HG02610 (cell line): Measurements from ENCODE around the gene GAREM1.
"Not testable (repeated sequence)": the region's sequence is repeated elsewhere in the genome, so short reads cannot be mapped to it uniquely, and the experiment has no call there.

ENCODE experiments used
- ATAC-seq: cut with Tn5 transposase; IDR thresholded peaks from one replicate; pipeline ENCODE4 v1.9.1; 2021; ENCODE audit warnings: mild to moderate bottlenecking, moderate library complexity; ENCODE audit not compliant: unreplicated experiment

GAREM1 gene

DNA sequence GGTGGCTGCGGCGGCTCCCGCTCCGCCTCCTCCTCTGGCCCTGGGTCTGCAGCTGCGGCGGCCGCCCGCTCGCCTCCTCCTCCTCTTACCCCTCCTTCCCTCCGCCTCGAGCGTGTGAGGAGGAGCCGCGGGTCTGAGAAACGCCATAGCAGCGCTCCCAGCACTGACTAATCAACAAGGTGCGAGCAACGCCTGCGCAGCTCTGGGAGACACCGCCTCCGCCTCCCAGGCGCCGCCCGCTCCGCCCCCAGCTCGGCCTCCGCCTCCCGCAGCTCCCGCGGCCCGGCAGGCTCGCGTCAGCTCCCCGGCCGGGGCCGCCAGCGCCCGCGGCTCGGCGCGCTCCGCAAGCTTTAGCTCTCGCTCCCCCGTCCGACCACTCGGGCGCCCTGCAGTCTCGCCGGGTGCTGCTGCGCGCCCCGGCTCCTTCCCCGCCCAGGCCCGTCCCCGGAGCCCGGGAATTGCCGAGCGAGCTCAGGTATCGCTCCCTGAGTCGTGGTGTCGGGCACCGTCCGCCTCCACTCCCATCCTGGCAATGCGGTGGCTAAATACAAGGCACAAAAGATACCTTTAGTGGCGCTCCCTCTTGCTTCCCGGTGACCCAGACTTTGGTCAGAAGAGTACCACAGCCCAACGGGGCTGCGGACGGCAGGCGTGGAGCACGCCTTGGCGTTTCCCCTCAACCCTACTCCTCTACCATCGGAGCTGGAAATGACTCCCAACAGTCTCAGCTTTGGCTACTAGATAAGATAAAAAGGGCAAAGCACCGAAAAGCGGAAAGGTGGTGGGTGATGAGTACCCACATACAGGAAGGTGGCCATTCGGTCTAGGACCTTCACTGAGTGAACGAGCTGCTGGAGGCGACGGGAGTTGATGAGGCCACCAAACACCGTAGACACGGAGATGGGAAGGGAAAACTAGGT, at the start of gene GAREM1:
Gene GAREM1, minus strand, starts transcription at position 169 of the 920 bp plus-strand sequence. CDS start 454 bp downstream, outside the sequence.
- peak; percentile 99 for ATAC-seq

DNA sequence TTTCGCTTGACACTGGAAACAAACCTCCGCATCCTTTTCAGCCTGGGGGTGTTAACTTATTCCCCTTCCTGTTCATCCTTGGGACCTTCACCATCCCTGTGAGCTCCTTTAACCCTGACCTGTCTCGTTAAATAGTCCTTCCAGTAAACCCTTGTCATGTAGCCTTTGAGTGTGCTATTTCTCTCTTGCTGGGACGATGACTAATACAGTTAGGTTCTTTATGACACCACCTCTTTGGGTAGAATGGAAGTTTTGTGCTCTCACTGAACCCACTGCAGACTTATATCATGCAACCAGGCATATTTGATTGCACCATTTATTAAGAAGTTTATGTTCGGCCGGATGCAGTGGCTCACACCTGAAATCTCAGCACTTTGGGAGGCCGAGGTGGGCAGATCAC, 40.5 kb upstream of the GAREM1 start:
- no peak for ATAC-seq

DNA sequence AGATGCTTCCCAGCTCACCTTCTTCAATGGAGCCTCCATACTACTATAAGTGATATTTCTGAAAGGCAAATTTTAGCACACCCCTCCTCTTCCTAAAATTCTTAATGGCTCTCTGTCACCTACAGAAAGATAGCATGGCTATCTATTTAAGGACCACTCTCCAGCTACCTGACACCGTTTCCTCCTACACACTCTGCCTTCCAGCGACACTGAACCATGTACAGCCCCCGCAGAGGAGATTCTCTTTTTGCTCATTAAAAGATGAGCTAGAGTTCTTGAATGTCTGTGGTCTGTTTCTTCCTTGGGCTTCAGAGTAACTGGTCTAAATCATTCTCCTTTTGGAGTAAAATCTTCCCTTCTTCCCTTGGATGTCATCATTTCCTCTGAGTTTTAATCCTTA, 38.4 kb upstream of the GAREM1 start:
- ATAC-seq, result no peak

DNA sequence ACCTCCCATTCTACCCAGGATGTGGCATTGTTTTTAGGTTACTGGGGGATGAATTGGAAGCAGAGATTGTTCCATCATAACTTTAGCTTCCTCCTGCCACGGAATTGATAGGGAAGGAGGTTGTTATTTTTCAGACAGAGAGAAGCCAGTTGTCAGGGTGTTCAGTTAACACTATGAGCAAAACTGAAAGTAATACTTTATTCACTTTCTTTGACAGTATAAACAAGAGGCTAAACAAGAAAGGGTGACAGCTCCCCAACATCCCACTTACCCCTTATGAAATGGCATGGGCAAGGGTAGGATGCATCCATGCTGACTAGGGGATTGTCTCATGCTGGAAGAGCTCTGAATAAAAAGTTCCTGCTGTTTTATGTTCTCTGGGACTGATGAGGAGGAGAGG, 36.4 kb upstream of the GAREM1 start:
- ATAC-seq, result no peak

DNA sequence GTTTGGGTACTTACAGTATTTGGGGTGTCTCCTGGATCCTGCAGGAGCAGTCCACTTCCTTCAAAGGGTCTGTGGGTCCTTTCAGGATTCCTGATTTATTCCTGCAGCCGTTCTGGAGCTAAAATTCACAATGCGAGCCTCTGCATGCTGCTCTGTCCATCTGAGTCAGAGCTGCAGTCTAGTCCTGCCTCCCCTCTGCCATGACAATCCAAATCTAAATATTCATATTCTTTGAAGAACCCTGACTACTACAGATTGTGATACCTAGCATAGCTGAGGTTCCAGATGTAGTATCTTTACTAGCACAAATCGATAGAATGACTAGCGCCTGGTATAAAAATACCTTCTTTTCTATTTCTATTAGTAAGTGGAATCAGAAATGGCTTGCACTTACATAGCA, 31.3 kb upstream of the GAREM1 start:
- ATAC-seq, result no peak

DNA sequence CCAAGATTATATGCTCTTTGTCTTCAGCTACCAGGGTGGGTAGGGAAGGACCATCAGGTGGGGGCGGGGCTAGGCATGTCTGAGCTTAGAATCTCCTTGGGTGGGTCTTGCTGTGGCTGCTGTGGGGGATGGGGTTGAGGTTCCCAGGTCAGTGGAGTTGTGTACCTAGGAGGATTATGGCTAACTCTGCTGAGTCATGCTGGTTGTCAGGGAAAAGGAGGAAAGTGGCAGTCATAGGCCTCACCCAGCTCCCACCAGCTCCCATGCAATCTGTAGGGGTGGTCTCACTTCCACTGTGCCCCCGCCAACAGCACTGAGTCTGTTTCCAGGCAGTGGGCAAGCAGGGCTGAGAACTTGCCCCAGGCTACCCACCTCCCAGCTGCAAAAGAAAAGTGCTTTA, 30.6 kb upstream of the GAREM1 start:
- ATAC-seq, result not testable (repeated sequence)

DNA sequence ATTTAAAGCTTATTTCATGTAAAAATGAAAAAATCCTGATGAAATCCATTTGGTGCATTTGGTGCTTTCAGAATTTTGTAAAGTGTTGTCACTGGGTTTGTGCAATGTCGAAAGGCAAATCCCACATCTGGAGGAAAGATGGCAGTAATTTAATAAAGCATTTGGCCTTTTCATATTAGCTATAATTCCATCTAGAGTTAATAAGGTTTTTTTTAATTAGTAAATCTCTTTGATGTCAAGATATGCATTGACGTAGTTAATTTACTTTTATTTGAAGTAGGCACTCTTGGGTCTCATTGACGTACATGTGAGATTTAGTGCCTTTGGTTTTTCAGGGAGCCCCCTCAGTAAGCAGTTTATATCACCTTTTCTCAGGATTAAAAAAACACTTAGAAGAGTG, 12.3 kb upstream of the GAREM1 start:
- ATAC-seq, result no peak

DNA sequence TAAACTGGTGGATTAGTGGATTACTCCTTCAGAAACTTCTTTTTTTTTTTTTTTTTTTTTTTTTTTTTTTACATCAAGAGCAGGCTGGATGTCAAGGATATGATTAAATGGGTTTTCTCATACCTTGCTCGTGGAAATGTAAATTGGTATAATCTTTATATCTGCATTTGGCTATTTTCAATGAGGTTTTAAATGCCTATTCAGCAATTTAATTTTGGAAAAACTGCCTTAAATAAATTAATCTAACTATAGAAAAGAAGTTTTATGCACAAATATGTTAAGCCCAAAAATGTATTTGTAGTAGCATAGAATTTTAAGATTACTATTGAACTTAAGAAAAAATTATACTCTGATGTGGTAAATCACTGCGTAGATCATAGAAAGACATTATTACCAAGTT, 11.4 kb upstream of the GAREM1 start:
- ATAC-seq, result no peak

DNA sequence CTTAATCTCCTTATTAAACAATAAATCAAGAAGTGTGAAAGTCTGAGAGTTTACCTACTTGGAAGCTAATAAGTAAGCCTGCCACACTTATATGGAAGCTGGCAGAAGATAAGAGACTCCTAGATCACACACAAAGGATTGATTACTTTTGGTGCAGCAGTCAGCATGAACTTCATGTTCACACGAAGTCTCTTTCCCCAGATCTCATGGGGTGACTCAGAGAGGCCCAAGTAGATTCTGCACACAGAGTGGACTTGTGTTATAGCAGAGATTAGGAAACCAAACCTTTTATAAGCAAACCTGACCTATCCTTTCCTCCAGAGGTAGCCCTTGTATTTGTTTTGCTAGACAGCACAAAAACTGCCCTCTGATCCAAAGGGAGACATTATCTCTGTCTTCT, 9.9 kb upstream of the GAREM1 start:
- ATAC-seq, result no peak

DNA sequence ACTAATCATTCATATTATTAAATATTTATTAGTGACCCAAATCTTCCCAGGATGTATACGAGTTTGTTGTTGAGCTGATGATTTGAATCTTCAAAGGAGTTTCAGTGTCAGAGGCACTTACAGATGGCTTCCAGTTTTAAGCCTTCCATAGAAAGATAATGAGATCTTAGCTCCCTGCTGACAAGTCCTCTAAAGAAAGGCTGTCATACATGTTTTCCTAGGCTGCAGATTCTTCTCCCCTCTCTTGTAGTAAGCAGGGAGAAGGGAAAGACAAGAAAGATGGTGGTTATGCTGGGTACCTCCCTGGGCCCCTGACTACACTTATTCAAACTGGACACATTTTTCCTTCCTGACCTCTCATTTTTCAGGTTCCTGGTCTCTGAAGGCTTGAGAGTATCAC, 8.1 kb upstream of the GAREM1 start:
- no peak for ATAC-seq

DNA sequence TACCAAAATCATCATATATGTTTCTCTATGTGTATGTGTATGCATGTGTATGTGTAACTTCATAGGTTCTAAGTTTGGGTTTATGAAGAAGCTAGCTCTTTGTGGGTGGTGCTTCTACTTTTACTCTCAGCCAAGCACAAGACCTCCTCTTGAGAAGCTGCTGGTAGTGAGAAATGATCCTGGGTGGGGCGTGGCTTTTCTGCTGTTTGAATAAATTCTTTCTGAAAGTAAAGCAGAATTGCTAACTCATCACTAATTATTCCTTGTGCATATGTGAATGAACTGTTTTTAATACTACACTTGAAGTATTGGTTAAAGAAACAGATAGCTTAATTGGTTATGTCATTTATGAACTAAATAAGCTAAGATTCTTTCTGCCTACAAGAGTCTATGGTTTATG, 7.6 kb upstream of the GAREM1 start:
- no peak for ATAC-seq

DNA sequence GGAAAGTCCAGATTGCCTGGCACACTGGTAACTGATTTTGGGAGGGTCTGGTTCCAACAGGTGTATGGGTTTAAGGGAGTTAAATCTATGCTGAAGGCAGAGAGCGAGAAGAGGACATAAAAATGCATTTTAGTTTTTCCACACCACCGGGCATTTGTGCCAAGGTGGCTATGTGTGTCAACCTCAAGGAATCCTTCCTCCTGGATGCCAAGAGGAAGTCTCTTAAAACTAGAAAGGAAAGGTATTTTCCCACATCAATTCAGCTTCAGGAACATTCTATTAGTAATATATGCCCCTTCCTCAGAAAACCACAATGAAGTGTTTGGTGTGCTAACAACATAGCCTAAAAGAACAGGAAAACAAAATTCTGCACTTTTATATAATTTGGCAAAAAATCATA, 5.4 kb upstream of the GAREM1 start:
- no peak for ATAC-seq

DNA sequence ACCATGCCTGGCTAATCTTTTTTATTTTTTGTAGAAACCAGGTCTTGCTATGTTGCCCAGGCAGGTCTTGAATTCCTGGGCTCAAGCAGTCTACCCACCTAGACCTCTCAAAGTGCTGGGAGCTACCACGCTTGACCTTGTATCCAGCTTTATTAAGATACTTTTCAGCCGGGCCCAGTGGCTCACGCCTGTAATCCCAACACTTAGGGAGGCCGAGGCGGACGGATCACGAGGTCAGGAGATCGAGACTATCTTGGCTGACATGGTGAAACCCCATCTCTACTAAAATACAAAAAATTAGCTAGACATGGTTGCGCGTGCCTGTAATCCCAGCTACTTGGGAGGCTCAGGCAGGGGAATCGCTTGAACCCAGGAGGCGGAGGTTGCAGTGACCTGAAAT, 4.4 kb upstream of the GAREM1 start:
- not testable (repeated sequence) for ATAC-seq

DNA sequence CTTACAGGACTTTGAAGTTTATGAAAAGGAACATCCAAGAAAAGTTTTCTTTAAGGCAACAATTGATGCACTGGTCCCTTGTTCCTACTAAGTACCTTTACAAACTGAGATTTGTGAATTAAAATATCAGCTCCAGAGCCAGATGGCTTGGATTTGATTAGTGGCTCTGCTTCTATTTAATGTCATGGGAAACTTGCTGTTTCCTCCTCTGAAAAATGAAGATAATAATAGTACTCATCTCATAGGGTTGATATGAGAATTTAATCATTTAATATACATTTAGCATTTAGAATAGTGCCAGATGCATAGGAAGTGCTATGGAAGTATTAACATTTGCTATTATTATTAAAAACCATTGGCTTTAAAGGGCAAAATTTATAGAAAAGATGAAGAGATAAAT, 2.6 kb upstream of the GAREM1 start:
- ATAC-seq, result no peak

DNA sequence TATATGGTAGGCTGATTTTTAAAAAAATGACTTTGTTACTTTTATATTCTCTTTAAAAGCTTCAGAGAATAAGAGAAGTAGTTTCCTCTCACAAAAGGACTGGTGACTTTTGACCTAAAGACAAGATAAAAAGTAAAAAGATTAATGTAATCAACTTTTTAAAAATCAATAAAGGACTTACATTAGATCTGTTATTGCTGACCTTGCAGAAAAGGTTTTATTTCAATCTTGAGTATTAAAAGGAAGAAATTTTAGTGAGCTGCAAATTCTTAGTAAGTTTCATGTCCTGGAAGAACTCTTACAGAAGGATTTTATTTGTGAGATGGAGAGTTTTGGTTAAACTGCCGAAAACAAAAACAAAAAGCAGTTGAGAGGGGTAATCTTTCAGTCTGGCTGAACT, 2.2 kb upstream of the GAREM1 start:
- no peak for ATAC-seq

DNA sequence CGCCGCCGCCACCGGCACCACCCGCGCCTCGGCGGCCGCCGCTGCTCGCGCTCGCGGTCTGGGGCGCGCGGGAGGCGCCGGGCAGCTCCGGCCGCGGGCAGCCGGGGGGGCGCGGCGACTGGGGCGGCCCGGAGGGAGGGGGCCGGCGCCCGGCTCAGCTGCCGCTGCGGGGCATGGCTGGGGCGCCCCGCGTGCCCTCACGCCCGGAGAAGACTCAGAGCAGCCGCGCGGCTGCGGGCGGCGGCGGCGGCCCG, 295 bp downstream of the GAREM1 start:
- ATAC-seq, result no peak

DNA sequence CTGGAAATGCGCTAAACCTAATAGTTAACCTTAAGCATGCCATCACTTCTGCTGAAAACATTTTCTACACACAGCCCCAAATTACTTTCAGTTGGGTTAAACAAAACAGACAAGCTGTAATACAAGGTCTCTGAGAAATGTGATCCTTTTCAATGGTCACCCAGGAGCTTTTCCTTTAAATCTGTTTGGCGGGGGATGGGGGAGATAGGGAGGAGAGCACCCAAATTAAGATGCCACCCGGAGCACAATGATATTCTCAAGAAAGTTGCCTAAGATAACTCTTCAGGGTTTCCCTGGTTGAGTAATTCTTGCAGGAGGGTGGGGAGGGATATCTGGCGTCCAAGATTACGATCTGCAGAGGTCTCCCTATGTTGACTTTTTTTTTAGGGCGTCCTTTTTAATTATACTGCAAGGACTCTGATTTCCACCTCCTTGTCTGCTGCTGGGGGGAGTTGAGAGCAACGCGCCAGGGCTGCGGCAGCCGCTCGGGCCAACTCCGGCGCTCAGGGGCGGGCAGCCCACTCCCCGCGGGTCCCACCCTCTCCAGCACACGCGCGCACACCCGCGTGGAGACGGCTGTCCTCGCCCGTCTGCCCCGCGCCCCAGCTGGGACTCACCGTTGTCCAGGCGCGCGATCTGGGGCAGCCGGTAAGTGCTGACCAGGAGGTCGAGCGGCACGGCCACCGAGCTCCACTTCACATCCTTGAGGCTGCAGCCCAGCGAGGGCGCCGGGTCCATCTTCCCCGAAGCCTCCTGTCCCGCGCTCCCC, 807 bp downstream of the GAREM1 start:
- ATAC-seq, result peak; percentile 2

DNA sequence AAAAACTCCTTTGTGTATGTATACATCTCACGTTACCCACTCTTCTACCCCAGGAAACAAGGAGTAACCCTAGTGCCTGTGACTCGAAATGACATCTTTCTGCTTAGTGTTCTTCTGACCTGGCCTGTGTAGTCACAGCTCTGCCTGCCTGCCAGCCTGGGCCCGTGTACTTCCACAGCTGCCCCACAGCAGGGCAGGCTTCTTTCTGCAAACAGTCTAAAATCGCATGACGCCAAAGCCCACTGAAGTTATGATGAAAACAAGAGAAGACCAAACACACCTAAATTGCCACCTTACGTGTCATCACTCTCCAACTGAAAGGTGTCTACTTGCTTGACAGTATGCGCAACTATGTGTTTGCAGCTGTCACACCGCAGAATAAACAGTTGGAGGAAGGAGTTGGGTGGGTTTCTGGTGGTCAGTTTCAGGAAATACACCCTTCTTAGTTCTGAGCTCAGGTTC, 1.5 kb downstream of the GAREM1 start:
- no peak for ATAC-seq

DNA sequence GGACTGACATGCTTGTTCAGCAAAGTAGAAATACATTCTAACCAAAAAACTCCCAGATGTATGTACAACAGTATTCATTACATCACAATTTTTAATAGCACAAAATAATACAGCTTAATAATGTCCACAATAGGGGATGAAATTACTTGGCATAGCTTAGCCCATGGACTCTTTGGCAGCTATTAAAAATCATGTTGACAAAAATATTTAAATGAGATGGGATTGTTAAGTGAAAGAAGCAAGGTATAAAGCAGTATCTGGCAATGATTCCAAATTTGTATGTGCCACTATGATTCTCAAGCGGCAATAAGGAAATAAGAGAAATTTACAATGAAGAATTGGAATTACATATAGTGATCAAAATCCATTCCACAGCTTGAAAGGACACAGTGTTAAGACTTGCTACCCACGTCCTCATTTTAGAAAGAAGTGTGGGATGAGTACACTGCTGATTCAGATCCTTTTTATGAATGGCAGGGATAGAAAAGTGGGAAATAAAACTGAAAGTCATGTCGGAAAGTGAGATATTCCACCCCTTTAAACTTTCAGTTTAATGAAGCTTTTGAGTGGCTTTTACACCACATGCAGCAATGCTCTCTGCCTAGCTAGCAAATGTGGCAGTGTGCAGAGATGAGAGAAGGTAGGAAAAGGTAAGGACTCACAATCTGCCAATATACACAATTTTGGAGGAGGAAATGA, 2.4 kb downstream of the GAREM1 start:
- no peak for ATAC-seq

DNA sequence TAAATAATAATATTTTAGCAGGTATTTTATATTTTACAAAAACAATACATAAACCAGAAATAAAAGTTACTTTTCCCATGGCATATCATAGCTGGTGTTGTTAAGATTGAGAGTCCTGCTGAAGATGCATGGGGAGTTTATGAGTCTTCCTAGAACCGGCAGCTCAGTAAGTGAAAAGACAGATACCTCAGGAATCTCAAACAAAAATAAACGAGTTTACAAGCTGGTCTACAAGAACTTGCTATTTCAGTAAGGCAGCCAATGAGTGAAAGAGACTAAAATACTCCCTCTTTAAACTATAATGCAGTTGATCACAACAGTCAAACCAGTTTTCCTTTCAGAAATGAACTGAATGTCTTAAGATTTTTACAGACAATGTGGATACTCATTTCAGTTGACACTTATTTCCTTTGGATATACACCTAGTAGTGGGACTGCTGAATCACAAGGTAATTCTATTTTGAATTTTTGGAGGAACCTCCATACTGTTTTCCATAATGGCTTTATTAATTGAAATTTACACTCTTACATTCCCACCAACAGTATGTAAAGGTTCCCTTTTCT, 8.9 kb downstream of the GAREM1 start:
- ATAC-seq, result no peak

DNA sequence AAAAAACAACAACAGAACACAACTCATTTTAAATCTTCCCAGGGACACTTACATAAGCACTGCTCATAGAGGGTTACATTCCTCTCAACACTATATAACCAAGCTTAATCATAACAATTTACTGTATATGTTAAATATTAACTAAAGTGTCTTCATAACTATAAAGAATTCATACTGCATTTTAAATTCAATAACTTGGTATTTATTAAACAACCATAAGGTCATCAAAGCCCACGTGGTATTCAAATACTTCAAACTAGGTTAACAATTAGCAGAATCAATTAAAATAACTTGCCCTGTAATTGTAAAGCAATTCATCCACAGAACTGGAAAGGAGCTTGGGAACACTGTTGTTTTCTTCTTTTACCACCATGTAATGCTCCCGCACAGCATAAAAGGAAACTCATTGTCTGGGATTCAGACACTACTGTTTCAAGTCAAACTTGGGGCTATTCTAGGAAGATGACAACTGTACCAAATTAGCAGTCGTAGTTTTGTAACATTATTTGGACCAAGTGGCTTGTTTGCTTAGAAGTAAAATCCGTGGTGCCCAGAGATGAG, 10.4 kb downstream of the GAREM1 start:
- no peak for ATAC-seq
